Stimulated activated CD8-positive, alpha-beta memory T cell treated with anti-CD3 and anti-CD28 coated beads, Interleukin-15, amount 100 ng/mL, for 48 hours (primary cell): ENCODE data around the gene CASP10.

ENCODE experiments used
- DNase-seq, 2 donors: peaks; one replicate each; pipeline ENCODE4 v3.0.0-alpha.2; 2020; ENCODE audit warnings: low read depth in 2 of 2

The CASP10 gene

DNA sequence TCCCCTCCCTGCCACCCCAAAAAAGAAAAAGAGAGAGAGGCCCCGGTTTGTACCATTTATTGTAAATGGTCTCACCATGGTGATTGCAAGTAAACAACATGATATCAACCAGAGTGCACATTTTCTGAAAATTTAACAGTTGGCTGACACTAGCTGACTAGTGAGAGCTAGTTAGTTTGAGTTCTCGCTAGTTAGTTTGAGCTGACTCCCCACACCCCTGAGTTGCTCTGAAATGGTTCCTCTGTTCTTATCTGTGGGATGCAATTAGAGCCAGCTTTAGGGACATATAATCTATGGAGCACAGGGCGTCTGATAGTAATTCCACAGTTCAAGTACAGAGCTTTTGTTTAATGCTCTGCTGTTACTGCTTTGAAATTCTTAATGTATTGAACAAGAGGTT lies 13.1 kb downstream of the CASP10 start:
- DNase-seq: no peak

- DNase-seq: no peak
Observed at GRCh38 chr2:201196803-201197202, 13.9 kb downstream of the CASP10 start.

DNA sequence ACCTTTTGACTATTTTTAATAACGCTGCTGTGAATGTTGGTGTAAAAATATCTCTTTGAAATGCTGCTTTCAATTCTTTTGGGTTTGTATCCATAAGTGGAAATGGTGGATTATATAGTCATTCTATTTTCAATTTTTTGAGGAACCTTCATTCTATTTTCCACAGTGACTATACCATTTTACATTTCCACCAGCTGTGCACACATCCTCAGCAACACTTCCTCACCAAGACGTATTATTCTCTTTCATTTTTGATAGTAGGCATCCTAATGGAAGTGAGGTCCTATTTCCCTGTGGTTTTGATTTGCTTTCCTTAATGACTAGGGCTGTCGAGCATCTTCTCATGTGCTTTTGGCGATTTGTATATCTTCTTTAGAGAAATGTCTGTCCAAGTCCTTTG lies 14.8 kb downstream of the CASP10 start:
- no peak for DNase-seq

DNA sequence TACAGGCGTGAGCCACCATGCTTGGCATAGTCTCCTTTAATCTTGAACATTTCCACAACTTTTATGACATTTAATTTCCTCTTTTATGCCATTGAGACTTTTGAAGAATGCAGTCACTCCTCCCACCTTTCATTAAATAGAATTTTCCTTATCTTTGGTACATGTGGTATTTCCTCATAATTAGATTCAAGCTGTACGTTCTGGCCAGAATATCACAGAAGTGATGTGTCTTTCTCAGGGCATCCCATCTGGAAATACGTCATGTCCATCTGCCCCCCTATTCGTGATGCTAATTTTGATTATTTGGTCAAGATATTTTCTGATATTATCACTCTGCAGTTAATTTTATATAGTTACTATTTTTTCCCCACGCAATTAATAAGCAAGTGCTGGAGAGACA lies 16.9 kb downstream of the CASP10 start:
- DNase-seq: no peak

- no peak for DNase-seq
Observed at GRCh38 chr2:201200345-201200744, 17.4 kb downstream of the CASP10 start.

- no peak for DNase-seq
Observed at GRCh38 chr2:201201371-201201770, 18.4 kb downstream of the CASP10 start.

- no peak for DNase-seq
Observed at GRCh38 chr2:201203916-201204654, 21.1 kb downstream of the CASP10 start.

DNA sequence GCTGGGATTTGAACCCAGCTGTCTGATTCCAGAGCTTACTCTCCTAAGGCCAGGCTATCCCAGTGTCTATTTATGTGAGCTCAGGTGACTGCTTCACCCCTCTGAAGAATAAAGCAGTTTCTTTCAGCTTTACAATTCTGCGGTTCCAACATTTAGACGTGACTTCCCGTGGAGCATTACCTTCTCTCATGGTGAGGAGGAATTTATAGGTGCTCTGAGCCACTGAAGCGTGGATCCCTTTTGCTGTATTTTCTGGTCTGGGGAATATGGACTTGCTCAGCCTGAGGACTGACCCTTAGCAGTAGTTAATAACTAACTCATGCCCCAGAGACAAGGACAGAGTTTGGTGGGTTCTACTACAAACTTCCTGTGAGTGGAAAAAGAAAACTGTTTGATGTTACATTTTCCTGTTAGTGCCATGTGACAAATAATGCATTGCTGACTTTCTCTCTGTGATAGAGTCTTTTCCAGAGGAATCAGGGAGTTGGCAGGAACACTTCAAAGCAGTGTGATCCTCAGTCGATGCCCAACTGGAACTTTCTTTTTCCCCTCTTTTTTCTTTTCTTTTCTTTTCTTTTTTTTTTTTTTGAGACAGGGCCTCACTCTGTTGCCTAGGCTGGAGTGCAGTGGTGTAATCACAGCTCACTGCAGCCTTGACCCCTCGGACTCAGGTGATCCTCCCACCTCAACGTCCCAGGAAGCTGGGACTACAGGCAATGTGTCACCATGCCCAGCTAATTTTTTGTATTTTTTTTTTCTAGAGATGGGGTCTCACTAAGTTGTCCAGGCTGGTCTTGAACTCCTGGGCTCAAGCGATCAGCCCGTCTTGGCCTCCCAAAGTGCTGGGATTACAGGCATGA lies 21.9 kb downstream of the CASP10 start:
- DNase-seq: no peak

DNA sequence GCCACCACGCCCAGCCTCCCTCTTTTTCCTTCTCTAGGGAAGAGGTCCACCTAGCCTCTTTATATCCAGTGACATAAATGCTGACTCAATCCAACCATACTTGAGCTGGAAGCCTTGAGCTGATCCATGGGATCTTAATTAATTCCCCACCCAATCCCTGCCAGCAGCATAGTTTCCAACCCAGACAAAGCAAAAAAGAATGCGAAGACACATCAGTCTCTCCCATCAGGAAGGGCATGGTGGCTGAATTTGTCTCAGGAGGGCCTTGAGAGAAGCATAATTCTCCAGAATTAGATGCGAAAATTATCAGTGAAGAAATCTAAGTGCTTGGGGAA lies 22.5 kb downstream of the CASP10 start:
- no peak for DNase-seq

DNA sequence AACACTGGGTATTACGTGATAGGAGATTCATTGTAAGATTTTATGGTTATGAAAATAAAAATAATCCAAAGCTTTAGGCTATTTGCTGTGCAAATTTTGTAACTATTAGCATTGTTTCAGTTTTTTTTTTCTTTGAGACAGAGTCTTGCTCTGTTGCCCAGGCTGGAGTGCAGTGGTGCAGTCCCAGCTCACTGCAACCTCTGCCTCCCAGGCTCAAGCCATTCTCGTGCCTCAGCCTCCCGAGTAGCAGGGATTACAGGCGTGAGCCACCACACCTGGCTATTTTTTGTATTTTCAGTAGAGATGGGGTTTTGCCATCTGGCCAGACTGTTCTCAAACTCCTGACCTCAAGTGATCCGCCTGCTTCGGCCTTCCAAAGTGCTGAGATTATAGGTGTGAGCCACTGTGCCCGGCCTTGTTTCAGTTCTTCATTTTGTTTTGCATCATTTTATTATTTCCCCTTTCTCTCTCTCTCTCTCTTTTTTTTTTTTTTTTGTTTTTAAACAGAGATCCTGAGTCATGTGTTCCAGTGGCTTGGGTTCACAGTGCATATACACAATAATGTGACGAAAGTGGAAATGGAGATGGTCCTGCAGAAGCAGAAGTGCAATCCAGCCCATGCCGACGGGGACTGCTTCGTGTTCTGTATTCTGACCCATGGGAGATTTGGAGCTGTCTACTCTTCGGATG lies 25.8 kb downstream of the CASP10 start:
- DNase-seq: no peak

DNA sequence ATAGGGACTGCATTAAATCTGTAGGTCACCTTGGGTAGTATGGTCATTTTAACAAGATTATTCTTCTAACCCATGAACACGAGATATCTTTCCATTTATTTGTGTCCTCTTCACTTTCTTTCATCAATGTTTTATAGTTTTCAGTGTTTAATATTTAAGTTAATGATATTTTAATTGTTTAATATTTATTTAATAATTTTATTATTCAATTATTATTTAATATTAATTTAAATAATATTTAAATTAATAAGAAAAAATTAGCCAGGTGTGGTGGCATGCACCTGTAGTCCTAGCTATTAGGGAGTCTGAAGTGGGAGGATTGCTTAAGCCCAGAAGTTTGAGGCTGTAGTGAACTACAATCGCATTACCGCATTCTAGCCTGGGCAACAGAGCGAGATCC lies 33.0 kb downstream of the CASP10 start:
- no peak for DNase-seq

GRCh38 chr2:201216918-201217317 lies 34.0 kb downstream of the CASP10 start:
- no peak for DNase-seq

GRCh38 chr2:201218780-201219179 lies 35.8 kb downstream of the CASP10 start:
- no peak for DNase-seq

GRCh38 chr2:201219328-201220096 lies 36.6 kb downstream of the CASP10 start:
- DNase-seq: no peak

DNA sequence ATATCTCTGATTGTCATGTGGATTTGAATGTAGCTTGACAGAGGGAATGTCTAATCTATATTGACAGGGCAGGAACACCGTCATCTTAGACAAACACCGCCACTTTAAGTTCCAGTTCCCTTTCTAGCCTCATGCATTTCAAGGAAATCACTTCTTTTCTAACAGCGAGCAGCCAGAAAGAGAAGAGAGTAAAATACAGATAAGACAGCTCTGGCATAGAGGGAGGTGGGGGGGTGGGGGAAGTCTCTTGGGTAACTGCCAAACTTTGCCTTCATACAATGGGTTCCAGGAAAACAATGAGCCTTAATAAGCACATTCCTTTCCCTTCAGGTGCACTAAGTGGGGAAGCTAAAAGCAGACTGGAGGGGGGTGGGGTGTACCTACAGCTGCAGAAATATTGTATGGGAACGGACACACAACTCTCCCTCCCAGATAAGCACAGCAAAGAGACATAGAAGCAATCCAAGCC lies 37.2 kb downstream of the CASP10 start:
- DNase-seq: no peak

DNA sequence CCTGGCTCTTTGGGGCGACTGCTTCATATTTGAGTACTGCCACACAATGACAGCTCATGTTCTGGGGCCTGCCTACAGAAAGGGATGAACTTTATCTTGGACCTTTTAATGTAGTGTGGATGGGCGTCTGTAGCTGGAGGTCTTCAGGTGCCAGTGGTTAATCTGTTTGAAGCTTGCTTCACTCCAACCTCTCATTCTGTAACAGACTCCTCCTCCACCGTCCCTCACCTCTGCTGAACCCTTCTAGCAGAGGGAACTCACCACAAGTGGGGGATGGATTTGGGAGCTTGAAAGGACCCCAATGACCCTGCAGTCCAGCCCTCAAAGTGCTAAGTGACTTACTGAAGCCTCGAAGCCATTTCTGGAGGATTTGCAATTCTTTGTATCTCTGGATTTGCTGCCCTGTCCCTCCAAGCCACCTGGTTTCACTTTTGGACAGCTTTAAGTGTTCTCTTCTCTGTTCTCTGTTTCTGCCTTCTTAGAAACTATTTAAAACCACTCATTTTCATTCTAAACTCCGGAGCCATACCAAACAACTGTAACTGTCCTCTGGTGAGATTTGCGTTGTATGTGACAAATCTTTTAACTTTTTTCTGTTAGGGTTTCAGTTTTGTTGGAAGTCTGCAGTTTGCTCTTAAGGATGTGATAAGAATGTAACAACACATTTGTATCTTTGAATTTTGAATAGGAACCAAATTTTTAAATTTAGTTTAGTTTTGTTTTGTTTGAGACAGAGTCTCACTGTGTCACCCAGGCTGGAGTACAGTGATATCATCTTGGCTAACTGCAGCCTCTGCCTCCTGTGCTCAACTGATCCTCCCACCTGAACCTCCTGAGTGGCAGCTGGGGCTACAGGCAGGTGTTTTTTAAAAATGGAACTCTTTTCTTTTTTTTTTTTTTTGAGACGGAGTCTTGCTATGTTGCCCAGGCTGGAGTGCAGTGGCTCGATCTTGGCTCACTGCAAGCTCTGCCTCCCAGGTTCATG lies 40.4 kb downstream of the CASP10 start:
- no peak for DNase-seq

- DNase-seq: no peak
Observed at GRCh38 chr2:201228271-201228911, 45.5 kb downstream of the CASP10 start.

DNA sequence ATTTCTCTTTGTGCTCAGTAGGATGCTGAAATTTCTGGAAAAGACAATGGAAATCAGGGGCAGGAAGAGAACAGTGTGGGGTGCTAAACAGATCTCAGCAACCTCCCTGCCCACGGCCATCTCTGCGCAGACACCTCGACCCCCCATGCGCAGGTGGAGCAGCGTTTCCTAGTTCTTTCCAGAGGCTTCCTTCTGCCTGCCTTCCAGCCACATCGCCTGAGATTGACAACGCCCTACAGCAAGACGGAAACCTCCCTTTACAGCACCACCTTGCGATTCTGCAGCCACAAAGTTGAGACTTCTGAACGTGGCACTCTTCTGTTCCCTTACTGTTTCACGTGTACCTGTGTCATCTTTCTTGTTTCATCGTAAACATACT lies 46.0 kb downstream of the CASP10 start:
- DNase-seq: no peak

DNA sequence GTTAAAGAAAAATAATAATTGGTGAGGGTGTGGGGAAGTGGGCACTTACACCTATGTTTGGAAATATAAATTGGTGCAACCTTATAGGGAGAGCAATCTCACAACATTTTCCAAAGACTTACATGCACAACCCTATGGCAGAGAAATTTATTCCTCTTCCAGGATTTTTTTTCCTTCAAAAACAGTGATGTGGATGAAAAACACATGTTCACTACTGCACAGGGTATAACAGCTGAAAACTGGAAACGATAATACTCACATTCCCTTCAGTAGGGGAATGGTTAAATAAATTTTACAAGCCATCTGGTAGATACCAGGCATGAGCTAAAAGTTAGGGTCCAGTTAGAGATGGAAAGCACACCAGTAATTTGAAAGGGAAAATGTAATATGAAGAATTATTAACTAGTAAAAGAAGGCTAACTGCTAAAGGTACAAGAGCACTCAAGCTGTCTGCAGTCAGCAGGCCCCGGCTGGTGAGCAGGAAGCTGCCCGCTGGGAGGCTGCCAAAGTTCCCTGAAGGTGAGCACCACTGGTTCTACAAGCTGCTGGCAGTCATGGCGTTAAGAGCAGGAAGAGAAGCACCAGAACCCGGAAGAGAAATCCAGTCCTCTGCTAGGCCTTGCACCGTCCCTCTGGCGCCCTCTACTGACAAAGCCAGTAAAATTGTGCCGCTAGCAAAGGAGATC lies 49.0 kb downstream of the CASP10 start:
- peak; percentile 78 to 84 for DNase-seq

DNA sequence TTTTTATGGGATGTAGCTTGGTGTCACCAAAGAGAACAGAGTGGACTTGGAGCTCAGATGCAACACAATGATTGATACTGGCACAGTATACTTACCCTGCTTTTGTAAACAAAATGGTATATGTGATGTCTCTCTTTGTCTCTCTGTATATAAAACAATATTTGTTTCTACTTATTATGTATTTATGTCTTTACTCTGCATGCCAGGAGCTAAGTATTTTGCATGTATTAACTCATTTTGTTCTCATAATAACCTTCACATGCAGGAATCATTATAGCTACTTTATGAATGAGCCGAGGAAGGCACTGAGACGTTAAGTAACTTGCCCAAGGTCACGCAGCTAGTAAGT lies 49.5 kb downstream of the CASP10 start:
- DNase-seq: no peak
